Liver (tissue), 3 donors: ENCODE results near the gene COL11A1.

Experiments used
- ATF3 ChIP-seq: IDR thresholded peaks from 2 replicates; pipeline ENCODE4 v1.6.1; 2016; ENCODE audit warnings: antibody characterized with exemption
- CTCF ChIP-seq: fragments of 150-350 bp; IDR thresholded peaks from 2 replicates; pipeline ENCODE4 v1.5.1; 2017; ENCODE audit warnings: improper control_type of control experiment, low read depth, low read length; ENCODE audit not compliant: missing input control
- EGR1 ChIP-seq, 2 donors: IDR thresholded peaks; 2 replicates each; pipeline ENCODE4 v1.6.1; 2016 to 2018; ENCODE audit warnings: antibody characterized with exemption in 2 of 2, low read depth in 2 of 2
- GABPA ChIP-seq, 2 donors: IDR thresholded peaks in 1 of 2; conservative IDR thresholded peaks in 1 of 2; 2 replicates each; pipeline ENCODE4 v1.6.1; 2016; ENCODE audit warnings: antibody characterized with exemption in 2 of 2, mild to moderate bottlenecking in 1 of 2, moderate library complexity in 1 of 2
- HNF4G ChIP-seq: IDR thresholded peaks from 2 replicates; pipeline ENCODE4 v1.6.1; 2016; ENCODE audit warnings: antibody characterized with exemption
- JUND ChIP-seq, 2 donors: IDR thresholded peaks; 2 replicates each; pipeline ENCODE4 v1.6.1; 2016; ENCODE audit warnings: antibody characterized with exemption in 2 of 2
- MAX ChIP-seq: IDR thresholded peaks from 2 replicates; pipeline ENCODE4 v1.6.1; 2016; ENCODE audit warnings: antibody characterized with exemption
- RAD21 ChIP-seq, 2 donors: IDR thresholded peaks; 2 replicates each; pipeline ENCODE4 v1.6.1; 2016; ENCODE audit warnings: antibody characterized with exemption in 2 of 2, mild to moderate bottlenecking in 2 of 2
- REST ChIP-seq: IDR thresholded peaks from 2 replicates; pipeline ENCODE4 v1.6.1; 2016; ENCODE audit warnings: antibody characterized with exemption, mild to moderate bottlenecking
- SP1 ChIP-seq: IDR thresholded peaks from 2 replicates; pipeline ENCODE4 v1.6.1; 2018; ENCODE audit warnings: antibody characterized with exemption, mild to moderate bottlenecking
- TAF1 ChIP-seq: conservative IDR thresholded peaks from 2 replicates; pipeline ENCODE4 v1.6.1; 2016; ENCODE audit warnings: antibody characterized with exemption, mild to moderate bottlenecking
- YY1 ChIP-seq: IDR thresholded peaks from 2 replicates; pipeline ENCODE4 v1.6.1; 2016; ENCODE audit warnings: antibody characterized with exemption, mild to moderate bottlenecking
- ZBTB33 ChIP-seq: IDR thresholded peaks from 2 replicates; pipeline ENCODE4 v1.6.1; 2016; ENCODE audit warnings: antibody characterized with exemption
- donor health status: healthy.
- donor health status: healthy.

- TF ChIP-seq ATF3 (no peak), CTCF (no peak), YY1 (no peak), HNF4G (no peak), EGR1 (IDR thresholded peaks at IDR 0.05; ENCODE audit: low read depth in 2 of 2) (no peak), SP1 (no peak), GABPA (IDR thresholded peaks at IDR 0.05 in 1 of 2, conservative IDR thresholded peaks at IDR 0.05 in 1 of 2) (no peak), TAF1 (no peak), RAD21 (IDR thresholded peaks at IDR 0.05) (no peak), JUND (IDR thresholded peaks at IDR 0.05) (no peak), REST (no peak), MAX (no peak), ZBTB33 (no peak)
Measured at GRCh38 chr1:102879439-102879993, 228.8 kb downstream of the COL11A1 start.
